ENCODE data around the gene ALDH1B1.
A peak's percentile ranks its signal among the peaks of the same experiment; 100 is the strongest.

ALDH1B1 gene

GRCh38 chr9:38417003-38417945 is 24.8 kb downstream of the ALDH1B1 start:
- peak in 1 of 4 experiments; percentile 3 for DNase-seq

- DNase-seq: no peak
Observed at GRCh38 chr9:38418366-38418765, 25.9 kb downstream of the ALDH1B1 start.

- no peak for DNase-seq
Observed at GRCh38 chr9:38419181-38419580, 26.7 kb downstream of the ALDH1B1 start.

GRCh38 chr9:38421498-38422211 is 29.2 kb downstream of the ALDH1B1 start:
- DNase-seq: no peak

GRCh38 chr9:38422555-38423260 is 30.2 kb downstream of the ALDH1B1 start:
- no peak for DNase-seq

GRCh38 chr9:38423273-38423972 is 30.9 kb downstream of the ALDH1B1 start:
- no peak for DNase-seq

GRCh38 chr9:38423973-38424843 is 31.7 kb downstream of the ALDH1B1 start, which contains the start of gene IGFBPL1:
Gene IGFBPL1 (minus strand): TSS chr9:38424454. CDS start chr9:38424424, 30 bp downstream.
- no peak for DNase-seq

GRCh38 chr9:38424918-38425317 is 32.4 kb downstream of the ALDH1B1 start:
- DNase-seq: no peak

- no peak for DNase-seq
Observed at GRCh38 chr9:38428062-38428461, 35.6 kb downstream of the ALDH1B1 start.

GRCh38 chr9:38431116-38431515 is 38.6 kb downstream of the ALDH1B1 start:
- no peak for DNase-seq

GRCh38 chr9:38432922-38433510 is 40.5 kb downstream of the ALDH1B1 start:
- DNase-seq: no peak

- DNase-seq: no peak
Observed at GRCh38 chr9:38434365-38434764, 41.9 kb downstream of the ALDH1B1 start.

- no peak for DNase-seq
Observed at GRCh38 chr9:38434853-38435252, 42.4 kb downstream of the ALDH1B1 start.

GRCh38 chr9:38435521-38435920 is 43.0 kb downstream of the ALDH1B1 start:
- no peak for DNase-seq

- DNase-seq: no peak
Observed at GRCh38 chr9:38436708-38437107, 44.2 kb downstream of the ALDH1B1 start.

- DNase-seq: no peak
Observed at GRCh38 chr9:38437193-38437823, 44.8 kb downstream of the ALDH1B1 start.

- DNase-seq: no peak
Observed at GRCh38 chr9:38439291-38439915, 46.9 kb downstream of the ALDH1B1 start.

- no peak for DNase-seq
Observed at GRCh38 chr9:38439916-38440301, 47.4 kb downstream of the ALDH1B1 start.

GRCh38 chr9:38440516-38440915 is 48.0 kb downstream of the ALDH1B1 start:
- DNase-seq: no peak
